MG63 (cell line): ENCODE results near the gene R3HDM1. TPM values are rescaled to one million over a fixed set of nuclear protein-coding genes. Genes with fewer than 3 reads are reported as not detected.
"Not testable (repeated sequence)": the region's sequence is repeated elsewhere in the genome, so short reads cannot be mapped to it uniquely, and the experiment has no call there.

Source experiments
- DNase-seq: peaks from one replicate; pipeline ENCODE4 v3.0.0-alpha.2; 2020
- H3K27me3 ChIP-seq: fragments of 250-450 bp; sonication (Bioruptor Pico); 2 replicates; pipeline ENCODE4 v1.5.1; 2020; ENCODE audit warnings: mild to moderate bottlenecking, moderate library complexity
- H3K36me3 ChIP-seq: fragments of 250-450 bp; sonication (Bioruptor Pico); 2 replicates; pipeline ENCODE4 v1.5.1; 2020; ENCODE audit warnings: mild to moderate bottlenecking, moderate library complexity
- H3K4me3 ChIP-seq: fragments of 250-450 bp; sonication (Bioruptor Pico); 2 replicates; pipeline ENCODE4 v1.5.1; 2020; ENCODE audit warnings: mild to moderate bottlenecking, moderate library complexity
- H3K9me3 ChIP-seq: fragments of 250-450 bp; sonication (Bioruptor Pico); 2 replicates; pipeline ENCODE4 v1.5.1; 2020; ENCODE audit warnings: mild to moderate bottlenecking, moderate library complexity
- total RNA-seq: library from RNA; depleted of rRNA; stranded (reverse); fragments of >200 nt; shearing (Covaris generic); gene quantifications from 2 replicates; pipeline ENCODE4 v1.2.3, GENCODE V29; 2014; ENCODE audit warnings: low replicate concordance; rRNA removed

R3HDM1 gene
- 6.1 and 35.0 TPM in 2 replicates for total RNA-seq

DNA sequence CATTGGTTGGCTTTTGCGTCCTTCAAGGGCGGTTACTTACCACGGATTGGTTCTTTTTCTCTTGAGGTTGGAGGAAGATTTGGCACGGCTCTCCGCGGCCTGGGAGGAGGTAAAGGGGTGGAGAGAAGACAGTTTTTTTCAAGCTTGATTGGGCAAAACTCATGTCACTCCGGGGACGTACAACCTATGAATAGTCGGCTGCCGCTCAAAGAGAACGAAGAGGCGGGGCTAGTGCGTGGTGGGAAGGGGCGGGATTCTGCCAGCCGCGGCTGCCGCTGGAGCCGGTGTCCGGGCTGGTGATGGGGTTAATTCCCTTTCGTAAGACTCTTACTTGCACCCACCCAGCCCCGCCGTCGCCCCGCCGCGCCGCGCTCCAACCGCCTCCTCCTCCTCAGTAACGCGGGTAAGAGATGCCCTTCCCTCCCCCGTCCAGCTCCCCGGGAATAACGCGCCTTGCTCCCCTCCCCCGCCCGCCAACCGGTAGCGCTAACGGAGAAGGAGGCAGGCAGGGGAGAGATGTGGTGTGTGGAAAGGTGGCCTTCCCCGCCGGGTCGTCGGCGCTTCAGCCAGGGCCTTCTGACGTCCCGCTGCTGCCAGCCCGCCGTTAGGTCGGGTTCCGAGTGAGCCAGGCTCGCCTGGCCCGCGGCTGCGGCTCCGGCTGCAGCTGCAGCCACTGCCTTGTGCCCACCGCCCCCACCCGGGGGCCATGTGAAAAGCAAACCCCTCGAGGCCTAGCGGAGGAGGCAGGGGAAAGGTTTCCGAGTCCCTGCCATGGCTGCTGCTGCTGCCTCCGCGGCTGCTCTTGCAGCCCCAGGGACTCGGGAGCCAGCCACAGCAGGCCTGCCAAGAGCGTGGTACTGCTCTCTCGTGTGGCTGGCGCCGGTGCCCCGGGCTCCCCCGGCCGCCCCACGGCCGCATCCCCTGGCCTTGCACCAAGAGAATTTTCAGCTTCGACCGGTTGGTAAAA is at the start of gene R3HDM1:
R3HDM1 (plus strand) TSS at position 254 of the 967 bp plus-strand sequence. CDS start 73,362 bp downstream, outside the sequence.
- Histone ChIP-seq H3K27me3 (no peaks in the 10 kb centered on the region), H3K9me3 (no peaks in the 10 kb centered on the region), H3K36me3 (peaks cover 2% of the 10 kb centered on the region; the same call in 1 of the 2 replicates), H3K4me3 (peak within 1 kb of the TSS; percentile 86)
- DNase-seq = peak; percentile 98

DNA sequence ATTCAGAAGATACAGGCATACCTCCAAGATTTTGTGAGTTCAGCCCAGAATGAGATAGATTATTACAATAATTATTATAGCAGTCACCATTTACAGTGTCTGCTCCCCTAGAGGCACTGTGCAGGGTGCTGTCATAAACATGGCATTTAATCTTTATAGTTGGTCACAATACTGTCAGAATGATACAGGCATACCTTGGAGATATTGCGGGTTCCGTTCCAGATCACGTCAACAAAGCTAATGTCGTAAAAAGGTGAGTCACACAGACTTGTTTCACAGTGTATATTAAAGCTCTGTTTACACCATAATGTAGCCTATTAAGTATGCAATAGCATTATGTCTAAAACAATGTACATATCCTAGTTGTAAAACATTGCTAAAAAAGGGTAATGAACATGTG is 45.8 kb upstream of the R3HDM1 start:
- H3K27me3 ChIP-seq = no peaks in the 10 kb centered on the region
- H3K4me3 ChIP-seq = no peak overlapping the region
- H3K36me3 ChIP-seq = peaks cover 35% of the 10 kb centered on the region
- H3K9me3 ChIP-seq = peaks cover 10% of the 10 kb centered on the region
- no peak for DNase-seq

DNA sequence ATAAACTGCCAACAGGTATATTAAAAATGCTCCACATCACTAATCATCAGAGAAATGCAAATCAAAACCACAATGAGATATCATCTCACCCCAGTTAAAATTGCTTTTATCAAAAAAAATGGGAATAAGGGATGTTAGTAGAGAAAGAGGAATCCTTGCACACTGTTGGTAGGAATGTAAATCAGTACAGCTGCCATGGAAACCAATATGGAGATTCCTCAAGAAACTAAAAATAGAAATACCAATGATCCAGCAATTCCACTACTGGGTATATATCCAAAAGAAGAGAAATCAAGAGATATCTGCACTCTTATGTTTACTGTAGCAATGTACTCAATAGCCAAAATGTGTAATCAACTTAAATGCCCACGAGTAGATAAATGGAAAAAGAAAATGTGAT is 40.9 kb upstream of the R3HDM1 start:
- Histone ChIP-seq H3K27me3 (no peaks in the 10 kb centered on the region), H3K9me3 (peaks cover 14% of the 10 kb centered on the region), H3K36me3 (peaks cover 27% of the 10 kb centered on the region), H3K4me3 (no peak overlapping the region)
- no peak for DNase-seq

DNA sequence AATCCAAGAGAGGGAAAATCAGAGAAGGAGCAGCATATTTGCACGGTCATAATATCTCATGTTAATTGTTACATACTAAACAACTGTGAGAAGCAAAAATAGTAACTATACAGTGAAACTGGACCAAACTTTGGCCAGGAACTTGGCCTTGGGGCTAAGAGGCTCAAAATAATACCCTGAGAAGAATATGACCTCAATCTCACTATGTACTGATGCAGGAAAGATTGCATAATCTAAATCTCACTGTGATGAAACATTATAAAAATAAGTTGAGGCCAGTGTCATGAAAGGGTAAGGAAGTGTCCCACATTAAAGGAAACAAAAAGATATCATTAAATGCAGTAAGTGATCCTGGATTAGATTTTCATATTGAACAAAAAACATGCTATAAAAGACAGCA is 36.8 kb upstream of the R3HDM1 start:
- H3K36me3 ChIP-seq = peaks cover 22% of the 10 kb centered on the region
- H3K4me3 ChIP-seq = no peak overlapping the region
- H3K9me3 ChIP-seq = peaks cover 11% of the 10 kb centered on the region
- DNase-seq = no peak
- no peaks in the 10 kb centered on the region for H3K27me3 ChIP-seq

DNA sequence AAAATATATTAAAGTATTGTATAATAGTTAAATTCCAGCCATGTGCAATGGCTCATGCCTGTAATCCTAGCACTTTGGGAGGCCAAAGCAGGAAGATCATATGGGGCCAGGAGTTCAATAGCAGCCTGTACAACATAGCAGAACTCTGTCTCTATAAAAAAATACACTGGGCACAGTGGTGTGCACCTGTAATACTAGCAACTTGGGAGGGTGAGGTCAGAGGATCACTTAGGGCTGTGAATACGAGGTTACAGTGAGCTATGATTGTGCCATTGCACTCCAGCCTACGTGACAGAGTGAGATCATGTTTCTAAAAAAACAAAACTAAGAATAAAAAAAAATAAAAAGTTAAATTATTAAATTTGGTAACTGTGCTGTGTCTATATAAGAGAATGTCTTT is 36.4 kb upstream of the R3HDM1 start:
- Histone ChIP-seq H3K4me3 (no peak overlapping the region), H3K9me3 (peaks cover 11% of the 10 kb centered on the region), H3K27me3 (no peaks in the 10 kb centered on the region), H3K36me3 (peaks cover 21% of the 10 kb centered on the region)
- DNase-seq = no peak

DNA sequence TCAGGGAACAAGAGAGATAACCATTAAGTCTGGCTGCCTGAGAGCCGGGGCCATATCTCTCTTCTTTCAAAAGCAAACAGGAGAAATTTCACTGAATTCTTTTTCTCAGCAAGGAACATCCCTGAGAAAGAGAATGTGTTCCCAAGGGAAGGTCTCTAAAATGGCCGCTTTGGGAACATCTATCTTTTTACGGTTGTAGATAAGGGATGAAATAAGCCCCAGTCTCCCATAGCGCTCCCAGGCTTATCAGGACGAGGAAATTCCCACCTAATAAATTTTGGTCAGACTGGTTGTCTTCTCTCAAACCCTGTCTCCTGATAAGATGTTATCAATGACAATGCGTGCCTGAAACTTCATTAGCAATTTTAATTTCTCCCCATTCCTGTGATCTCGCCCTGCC is 32.7 kb upstream of the R3HDM1 start:
- peaks cover 32% of the 10 kb centered on the region for H3K36me3 ChIP-seq
- H3K27me3 ChIP-seq, H3K9me3 ChIP-seq, H3K4me3 ChIP-seq, DNase-seq: not testable (repeated sequence)

DNA sequence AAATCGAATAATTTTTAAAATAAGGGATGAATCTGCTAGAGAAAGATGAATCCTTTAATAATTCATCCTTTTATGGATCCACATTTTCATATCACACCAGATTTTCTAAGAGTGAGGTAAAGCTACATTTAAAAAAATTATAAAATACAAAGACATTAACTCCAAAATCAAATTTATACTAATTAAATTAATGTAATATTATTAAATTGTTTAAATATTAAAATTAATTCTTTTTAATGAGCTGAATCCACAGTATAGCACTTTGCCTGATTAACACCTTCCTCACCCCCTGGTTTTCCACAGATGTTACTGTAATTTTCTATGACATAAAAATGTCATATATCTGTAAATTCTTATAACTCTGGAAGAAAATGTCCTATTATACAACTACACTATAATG is 26.5 kb upstream of the R3HDM1 start:
- Histone ChIP-seq H3K36me3 (peaks cover 11% of the 10 kb centered on the region), H3K4me3 (no peak overlapping the region), H3K9me3 (no peaks in the 10 kb centered on the region), H3K27me3 (no peaks in the 10 kb centered on the region)
- no peak for DNase-seq

DNA sequence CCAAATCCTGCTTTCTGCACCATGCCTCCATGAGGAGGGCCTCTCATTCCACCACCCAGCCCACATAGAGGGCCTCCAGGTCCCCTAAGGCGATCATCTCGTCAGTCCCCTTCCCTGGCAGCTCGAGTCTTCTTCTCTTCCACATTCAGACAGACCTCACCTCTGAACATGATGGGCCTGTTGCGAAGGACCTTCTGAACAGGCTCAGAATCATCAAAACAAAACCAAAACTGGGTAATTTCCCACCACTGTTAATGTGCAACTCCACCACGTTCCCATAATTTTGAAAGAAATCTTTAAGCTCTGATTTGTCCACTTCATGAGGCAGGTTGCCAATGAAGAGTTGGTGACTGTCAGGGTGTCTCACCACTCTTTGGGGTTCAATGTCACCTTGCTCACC is 20.7 kb upstream of the R3HDM1 start:
- H3K4me3 ChIP-seq = no peak overlapping the region
- H3K36me3 ChIP-seq = peaks cover 13% of the 10 kb centered on the region
- H3K27me3 ChIP-seq = no peaks in the 10 kb centered on the region
- H3K9me3 ChIP-seq = peaks cover 13% of the 10 kb centered on the region
- no peak for DNase-seq

DNA sequence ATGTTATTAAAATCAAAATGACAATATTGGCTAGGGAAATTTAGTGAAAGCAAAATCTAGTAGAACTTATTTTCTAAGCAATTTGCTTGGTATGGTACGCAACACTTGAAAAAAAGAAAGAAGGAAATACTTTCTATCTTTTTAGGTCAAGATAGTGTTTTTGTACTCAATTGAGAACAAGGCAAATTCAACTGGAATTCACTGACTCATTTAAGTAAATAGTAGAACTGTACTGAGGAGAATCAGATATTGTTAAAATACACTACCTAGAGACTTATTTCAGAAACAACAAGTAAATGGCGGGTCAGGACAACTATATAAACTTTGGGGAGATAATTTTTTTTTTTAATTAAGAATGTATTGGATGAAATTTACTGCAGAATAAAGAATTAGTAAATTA is 19.2 kb upstream of the R3HDM1 start:
- DNase-seq = no peak
- no peaks in the 10 kb centered on the region for H3K27me3 ChIP-seq
- H3K9me3 ChIP-seq = peaks cover 23% of the 10 kb centered on the region
- peaks cover 20% of the 10 kb centered on the region for H3K36me3 ChIP-seq
- no peak overlapping the region for H3K4me3 ChIP-seq

DNA sequence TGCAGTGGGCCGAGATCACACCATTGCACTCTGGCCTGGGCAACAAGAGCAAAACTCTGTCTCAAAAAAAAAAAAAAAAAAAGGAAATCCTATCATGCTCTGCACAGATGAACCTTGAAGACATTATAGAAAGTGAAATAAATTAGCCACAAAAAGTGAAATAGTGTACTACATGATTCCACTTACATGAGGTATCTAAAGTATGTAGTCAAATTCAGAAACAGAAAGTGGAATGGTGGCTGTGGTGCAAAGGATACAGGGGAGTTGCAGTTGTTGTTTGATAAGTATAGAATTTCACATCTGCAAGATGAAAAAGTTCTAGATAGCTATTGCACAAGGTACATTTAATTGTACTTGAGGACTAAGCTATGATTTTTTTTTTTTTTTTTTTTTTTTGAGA is 5.5 kb upstream of the R3HDM1 start:
- no peak for DNase-seq
- Histone ChIP-seq H3K9me3 (peaks cover 3% of the 10 kb centered on the region), H3K36me3 (peaks cover 26% of the 10 kb centered on the region), H3K4me3 (no peak overlapping the region), H3K27me3 (no peaks in the 10 kb centered on the region)

DNA sequence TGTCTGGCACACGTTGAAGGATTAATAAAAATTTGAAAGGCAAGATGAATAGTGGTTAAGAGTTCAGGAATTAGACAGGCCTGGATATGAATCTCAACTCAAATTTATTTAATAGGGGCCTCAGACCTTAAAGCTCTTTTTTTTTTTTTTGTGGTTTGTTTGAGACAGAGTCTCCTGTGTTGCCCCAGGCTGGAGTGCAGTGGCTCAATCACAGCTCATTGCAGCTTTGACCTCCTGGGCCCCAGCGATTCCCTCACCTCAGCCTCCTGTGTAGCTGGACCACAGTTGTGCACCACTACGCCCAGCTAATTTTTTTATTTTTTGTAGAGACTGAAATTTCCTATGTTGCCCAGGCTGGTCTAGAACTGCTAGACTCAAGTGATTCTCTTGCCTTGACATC is 3.3 kb upstream of the R3HDM1 start:
- peaks cover 3% of the 10 kb centered on the region; the same call in 1 of the 2 replicates for H3K9me3 ChIP-seq
- no peak for DNase-seq
- peaks cover 13% of the 10 kb centered on the region for H3K36me3 ChIP-seq
- no peaks in the 10 kb centered on the region for H3K27me3 ChIP-seq
- H3K4me3 ChIP-seq = no peak overlapping the region

DNA sequence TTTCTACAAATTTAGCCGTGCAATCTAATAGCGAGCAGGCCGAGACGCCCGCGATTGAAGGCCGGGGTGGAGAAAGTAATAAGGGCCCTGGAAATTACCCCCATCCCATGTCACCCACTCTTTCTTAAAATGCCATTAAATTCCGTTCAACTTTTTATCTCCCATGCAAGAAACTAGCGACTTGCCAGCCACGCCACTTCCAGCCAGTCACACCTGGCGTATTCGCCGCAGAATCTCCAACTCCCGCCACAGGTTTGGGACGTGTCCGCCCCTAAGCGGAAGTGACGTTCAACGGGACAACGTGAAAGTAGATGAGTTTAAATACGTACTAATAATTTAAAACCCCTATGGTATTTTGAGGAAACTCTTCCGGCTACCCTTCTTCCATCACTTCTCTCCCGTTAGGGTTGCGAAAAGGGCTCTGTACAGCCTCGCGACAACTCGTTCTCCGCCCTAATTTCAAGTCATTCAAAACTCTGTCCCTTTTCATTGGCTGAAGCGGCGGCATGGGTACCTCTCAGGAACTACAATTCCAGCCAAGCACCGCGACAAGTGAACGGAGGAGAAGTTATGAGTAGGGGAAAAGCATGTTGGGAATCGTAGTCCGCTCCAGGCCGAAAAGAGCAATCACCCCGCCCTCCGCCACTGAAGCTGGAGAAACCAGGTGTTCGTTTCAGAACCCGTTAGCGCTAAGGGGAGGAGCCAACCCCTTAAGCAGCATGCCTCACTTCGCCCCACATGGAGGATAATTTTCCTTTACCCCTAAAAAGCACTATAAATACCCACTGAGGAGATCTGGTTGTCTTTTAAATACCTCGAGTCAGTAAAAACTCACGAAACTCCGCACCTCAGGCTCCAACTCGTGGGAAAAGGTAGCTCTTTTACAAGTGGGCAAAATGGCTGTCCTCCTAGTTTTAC is 712 bp upstream of the R3HDM1 start, which contains the start of gene ZRANB3:
ZRANB3 (minus strand) TSS at position 906 of the 918 bp plus-strand sequence.
- Histone ChIP-seq H3K4me3 (peak within 1 kb of the TSS; percentile 86), H3K27me3 (no peaks in the 10 kb centered on the region), H3K9me3 (no peaks in the 10 kb centered on the region), H3K36me3 (peaks cover 2% of the 10 kb centered on the region; the same call in 1 of the 2 replicates)
- peak; percentile 97 for DNase-seq

DNA sequence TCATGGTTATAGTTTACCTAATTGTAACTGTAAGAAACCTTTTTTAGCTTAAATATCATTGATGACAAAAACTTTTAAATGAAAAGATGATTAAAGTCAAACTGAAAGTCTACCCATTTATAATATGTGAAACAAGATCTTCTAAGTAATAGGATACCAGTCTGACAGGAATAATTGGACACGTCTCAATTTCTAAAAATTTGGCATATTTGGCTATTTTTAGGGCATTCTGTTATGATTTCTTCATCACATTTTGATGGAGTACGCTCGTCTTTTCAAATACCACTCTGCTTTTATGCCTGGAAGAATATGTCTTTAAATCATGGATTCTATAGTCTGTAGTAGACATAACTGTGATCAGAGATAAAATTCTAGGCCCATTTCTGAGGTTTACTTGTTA is 1.3 kb downstream of the R3HDM1 start:
- Histone ChIP-seq H3K4me3 (peak overlapping the region; percentile 86), H3K36me3 (peaks cover 2% of the 10 kb centered on the region; the same call in 1 of the 2 replicates), H3K9me3 (no peaks in the 10 kb centered on the region), H3K27me3 (no peaks in the 10 kb centered on the region)
- DNase-seq = no peak

DNA sequence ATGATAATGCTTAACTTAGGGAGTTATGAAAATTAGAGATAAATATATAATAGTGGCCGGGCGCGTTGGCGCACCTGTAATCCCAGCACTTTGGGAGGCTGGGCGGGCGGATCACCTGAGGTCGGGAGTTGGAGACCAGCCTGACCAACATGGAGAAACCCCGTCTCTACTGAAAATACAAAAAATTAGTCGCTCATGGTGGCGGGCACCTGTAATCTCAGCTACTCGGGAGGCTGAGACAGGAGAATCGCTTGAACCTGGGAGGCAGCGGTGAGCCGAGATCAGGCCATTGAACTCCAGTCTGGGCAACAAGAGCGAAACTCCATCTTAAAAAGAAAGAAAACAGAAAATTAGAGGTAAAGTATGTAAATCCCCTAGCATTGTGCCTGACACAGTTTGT is 2.3 kb downstream of the R3HDM1 start:
- not testable (repeated sequence) for H3K4me3 ChIP-seq, H3K27me3 ChIP-seq, H3K36me3 ChIP-seq, H3K9me3 ChIP-seq, DNase-seq

DNA sequence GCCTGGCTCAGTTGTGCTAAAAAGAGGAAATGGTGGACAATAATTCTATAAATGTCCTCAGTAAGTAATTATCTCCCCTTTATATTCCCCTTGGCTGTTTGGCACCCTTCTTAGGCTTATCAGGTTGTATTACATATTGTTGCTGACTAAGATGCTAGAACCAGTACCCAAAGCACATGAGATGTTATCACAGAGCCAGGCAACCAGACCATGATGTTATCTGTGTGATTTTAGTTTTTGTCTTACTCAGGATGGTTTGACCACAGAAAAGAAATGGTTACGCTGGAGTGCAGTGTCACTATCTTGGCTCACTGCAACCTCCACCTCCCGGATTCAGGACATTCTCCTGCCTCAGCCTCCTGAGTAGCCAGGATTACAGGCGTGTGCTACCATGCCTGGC is 15.2 kb downstream of the R3HDM1 start:
- no peaks in the 10 kb centered on the region; the same call in 1 of the 2 replicates for H3K27me3 ChIP-seq
- peaks cover 7% of the 10 kb centered on the region for H3K36me3 ChIP-seq
- no peak for DNase-seq
- H3K9me3 ChIP-seq = no peaks in the 10 kb centered on the region
- H3K4me3 ChIP-seq = no peak overlapping the region

DNA sequence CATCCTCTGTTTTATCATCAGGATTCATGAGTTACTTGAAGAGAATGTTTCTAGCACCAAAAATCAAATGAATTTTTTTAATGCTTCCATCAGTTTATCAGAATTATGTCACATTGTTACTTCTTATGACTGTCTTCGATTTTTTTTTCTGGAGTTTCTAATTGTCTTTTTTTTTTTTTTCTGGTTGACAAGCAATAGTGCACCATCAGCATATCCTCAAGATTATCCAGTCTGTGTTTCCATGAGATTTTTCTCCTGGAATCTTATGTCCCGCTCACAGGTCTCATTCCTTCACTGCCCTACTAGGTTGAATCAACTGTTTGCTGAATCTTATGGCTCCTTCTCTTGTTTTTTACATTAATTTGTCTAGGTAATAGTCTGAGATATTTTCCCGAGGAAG is 16.0 kb downstream of the R3HDM1 start:
- no peak for DNase-seq
- H3K9me3 ChIP-seq = no peaks in the 10 kb centered on the region
- no peak overlapping the region for H3K4me3 ChIP-seq
- no peaks in the 10 kb centered on the region; the same call in 1 of the 2 replicates for H3K27me3 ChIP-seq
- H3K36me3 ChIP-seq = peaks cover 4% of the 10 kb centered on the region

DNA sequence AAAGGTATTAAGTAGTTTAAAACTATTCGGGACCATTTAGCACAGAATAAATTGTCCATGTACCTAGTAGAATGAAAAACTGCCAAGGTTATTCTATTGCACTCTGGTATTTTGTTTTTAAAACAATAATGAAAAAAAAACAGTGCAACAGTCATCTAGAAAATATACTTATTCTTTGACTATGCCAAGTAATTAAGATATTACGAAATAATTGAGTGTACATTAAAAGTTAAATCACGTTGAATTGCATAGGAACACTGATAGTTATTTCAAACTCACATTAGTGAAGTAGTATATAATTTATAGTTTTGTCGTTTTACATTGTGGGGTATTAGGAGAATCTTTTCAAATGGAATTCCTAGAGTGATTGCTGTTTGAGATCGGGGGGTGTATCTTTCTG is 20.1 kb downstream of the R3HDM1 start:
- Histone ChIP-seq H3K9me3 (no peaks in the 10 kb centered on the region), H3K27me3 (no peaks in the 10 kb centered on the region; the same call in 1 of the 2 replicates), H3K4me3 (no peak overlapping the region)

More for the DNA sequence above, 20.1 kb downstream of the R3HDM1 start:
- H3K36me3 ChIP-seq = peaks cover 6% of the 10 kb centered on the region; the same call in 1 of the 2 replicates
- no peak for DNase-seq
